ENCODE measurements around the gene SEC24C.

Gene SEC24C

GRCh38 chr10:73765066-73765465, 20.9 kb downstream of the SEC24C start:
- Histone ChIP-seq H3K36me3 (ENCODE audit: control insufficient read depth, insufficient read depth, low read length) (peaks cover 56% of the 10 kb centered on the region), H3K4me3 (replicated peaks; ENCODE audit: low read depth, low read length) (no peak overlapping the region), H3K27me3 (replicated peaks; ENCODE audit: control insufficient read depth, insufficient read depth, low read length) (no peaks in the 10 kb centered on the region)
- no peak for TF ChIP-seq CTCF (IDR thresholded peaks at IDR 0.05; ENCODE audit: insufficient read depth, low read length, poor library complexity, severe bottlenecking)
- DNase-seq (ENCODE audit: extremely low read depth, insufficient read length): no peak

GRCh38 chr10:73768881-73769280, 24.7 kb downstream of the SEC24C start:
- H3K27me3 ChIP-seq (replicated peaks; ENCODE audit: control insufficient read depth, insufficient read depth, low read length): no peaks in the 10 kb centered on the region
- DNase-seq (ENCODE audit: extremely low read depth, insufficient read length): no peak
- no peak overlapping the region for H3K4me3 ChIP-seq (replicated peaks; ENCODE audit: low read depth, low read length)
- peak; percentile 49 for TF ChIP-seq CTCF (IDR thresholded peaks at IDR 0.05; ENCODE audit: insufficient read depth, low read length, poor library complexity, severe bottlenecking)
- H3K36me3 ChIP-seq (ENCODE audit: control insufficient read depth, insufficient read depth, low read length): peaks cover 48% of the 10 kb centered on the region

GRCh38 chr10:73769396-73769795, 25.2 kb downstream of the SEC24C start:
- H3K4me3 ChIP-seq (replicated peaks; ENCODE audit: low read depth, low read length): no peak overlapping the region
- DNase-seq (ENCODE audit: extremely low read depth, insufficient read length): no peak
- H3K36me3 ChIP-seq (ENCODE audit: control insufficient read depth, insufficient read depth, low read length): peaks cover 46% of the 10 kb centered on the region
- no peak for TF ChIP-seq CTCF (IDR thresholded peaks at IDR 0.05; ENCODE audit: insufficient read depth, low read length, poor library complexity, severe bottlenecking)
- H3K27me3 ChIP-seq (replicated peaks; ENCODE audit: control insufficient read depth, insufficient read depth, low read length): no peaks in the 10 kb centered on the region

- H3K27me3 ChIP-seq (replicated peaks; ENCODE audit: control insufficient read depth, insufficient read depth, low read length): no peaks in the 10 kb centered on the region
- peak overlapping the region; percentile 78 for H3K4me3 ChIP-seq (replicated peaks; ENCODE audit: low read depth, low read length)
- DNase-seq (ENCODE audit: extremely low read depth, insufficient read length): no peak
- peaks cover 29% of the 10 kb centered on the region for H3K36me3 ChIP-seq (ENCODE audit: control insufficient read depth, insufficient read depth, low read length)
- no peak for TF ChIP-seq CTCF (IDR thresholded peaks at IDR 0.05; ENCODE audit: insufficient read depth, low read length, poor library complexity, severe bottlenecking)
Measured at GRCh38 chr10:73771722-73772280, 27.6 kb downstream of the SEC24C start.

DNA sequence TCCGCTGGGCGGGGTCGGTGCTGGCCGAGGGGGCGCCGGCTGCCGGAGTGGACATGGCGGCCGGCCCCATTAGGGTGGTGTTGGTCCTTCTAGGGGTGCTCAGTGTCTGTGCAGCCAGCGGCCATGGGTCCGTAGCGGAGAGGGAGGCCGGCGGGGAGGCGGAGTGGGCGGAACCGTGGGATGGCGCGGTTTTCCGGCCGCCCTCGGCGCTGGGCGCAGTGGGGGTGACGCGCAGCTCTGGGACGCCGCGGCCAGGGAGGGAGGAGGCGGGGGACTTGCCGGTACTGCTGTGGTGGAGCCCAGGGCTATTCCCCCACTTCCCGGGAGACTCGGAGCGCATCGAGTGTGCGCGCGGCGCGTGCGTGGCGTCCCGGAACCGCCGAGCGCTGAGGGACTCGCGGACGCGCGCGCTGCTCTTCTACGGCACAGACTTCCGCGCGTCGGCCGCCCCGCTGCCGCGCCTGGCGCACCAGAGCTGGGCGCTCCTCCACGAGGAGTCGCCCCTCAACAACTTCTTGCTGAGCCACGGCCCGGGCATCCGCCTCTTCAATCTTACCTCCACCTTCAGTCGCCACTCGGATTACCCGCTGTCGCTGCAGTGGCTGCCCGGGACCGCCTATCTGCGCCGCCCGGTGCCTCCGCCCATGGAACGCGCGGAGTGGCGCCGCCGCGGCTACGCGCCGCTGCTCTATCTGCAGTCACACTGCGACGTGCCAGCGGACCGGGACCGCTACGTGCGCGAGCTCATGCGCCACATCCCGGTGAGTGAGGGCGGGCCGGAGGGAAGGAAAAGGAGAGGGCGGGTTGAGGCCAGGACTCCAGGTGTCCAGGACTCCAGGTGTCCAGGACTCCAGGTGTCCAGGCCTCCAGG, 28.3 kb downstream of the SEC24C start:
- TF ChIP-seq CTCF (IDR thresholded peaks at IDR 0.05; ENCODE audit: insufficient read depth, low read length, poor library complexity, severe bottlenecking): peak; percentile 22

More for the DNA sequence above, 28.3 kb downstream of the SEC24C start:
- H3K27me3 ChIP-seq (replicated peaks; ENCODE audit: control insufficient read depth, insufficient read depth, low read length): no peaks in the 10 kb centered on the region
- H3K4me3 ChIP-seq (replicated peaks; ENCODE audit: low read depth, low read length): peak overlapping the region; percentile 78
- peak; percentile 91 for DNase-seq (ENCODE audit: extremely low read depth, insufficient read length)
- peaks cover 30% of the 10 kb centered on the region for H3K36me3 ChIP-seq (ENCODE audit: control insufficient read depth, insufficient read depth, low read length)

Data from GM06990 (cell line).